ENCODE measurements around the gene GNAT2.

GNAT2 gene

DNA sequence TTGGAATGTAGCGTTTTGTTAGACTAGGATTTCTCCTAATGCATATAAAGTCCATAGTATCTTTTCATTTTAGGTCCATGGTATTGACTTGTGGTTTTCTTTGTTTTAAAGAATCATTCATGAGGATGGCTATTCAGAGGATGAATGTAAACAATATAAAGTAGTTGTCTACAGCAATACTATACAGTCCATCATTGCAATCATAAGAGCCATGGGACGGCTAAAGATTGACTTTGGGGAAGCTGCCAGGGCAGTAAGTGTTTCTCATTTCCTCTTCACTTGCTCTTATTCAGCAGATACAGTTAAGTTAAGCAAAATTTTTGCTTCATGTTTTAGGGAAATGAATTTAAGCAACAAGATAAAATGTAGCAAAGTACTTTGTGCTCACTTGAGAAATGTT lies 45.6 kb downstream of the GNAT2 start:
- ATAC-seq: no peak
- Mint-ChIP-seq H3K4me1 (peaks cover 23% of the 10 kb centered on the region), H3K27me3 (no peaks in the 10 kb centered on the region), H3K36me3 (peaks cover 28% of the 10 kb centered on the region), H3K27ac (no peak overlapping the region), H3K4me3 (no peak overlapping the region), H3K9me3 (no peaks in the 10 kb centered on the region)

DNA sequence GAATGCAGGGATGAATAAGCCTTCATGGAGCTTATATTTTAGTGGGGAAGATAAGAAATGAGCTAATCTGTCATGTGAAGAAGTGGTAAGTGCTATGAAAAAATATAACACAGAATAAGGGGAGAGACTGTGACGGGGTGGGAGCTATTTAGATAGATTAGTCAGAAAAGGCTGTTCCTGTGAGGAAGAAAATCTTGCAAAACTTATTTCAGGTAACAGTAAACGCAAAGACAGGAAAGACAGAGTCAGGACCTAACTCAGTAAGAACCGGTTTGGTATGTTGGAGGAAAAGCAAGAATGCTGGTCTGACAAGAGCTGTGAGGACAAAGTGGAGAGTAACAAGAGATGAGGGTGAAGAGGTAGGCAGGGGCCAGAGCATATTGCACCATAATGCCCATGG lies 49.0 kb downstream of the GNAT2 start:
- H3K4me1 Mint-ChIP-seq: peaks cover 25% of the 10 kb centered on the region
- ATAC-seq: no peak
- H3K4me3 Mint-ChIP-seq: no peak overlapping the region
- no peaks in the 10 kb centered on the region for H3K27me3 Mint-ChIP-seq
- peaks cover 9% of the 10 kb centered on the region for H3K36me3 Mint-ChIP-seq
- no peak overlapping the region for H3K27ac Mint-ChIP-seq
- H3K9me3 Mint-ChIP-seq: no peaks in the 10 kb centered on the region

GRCh38 chr1:109569323-109569722 lies 50.1 kb downstream of the GNAT2 start:
- Mint-ChIP-seq H3K36me3 (no peaks in the 10 kb centered on the region), H3K4me1 (peaks cover 34% of the 10 kb centered on the region), H3K27me3 (no peaks in the 10 kb centered on the region), H3K9me3 (no peaks in the 10 kb centered on the region), H3K27ac (no peak overlapping the region), H3K4me3 (no peak overlapping the region)
- ATAC-seq: no peak

DNA sequence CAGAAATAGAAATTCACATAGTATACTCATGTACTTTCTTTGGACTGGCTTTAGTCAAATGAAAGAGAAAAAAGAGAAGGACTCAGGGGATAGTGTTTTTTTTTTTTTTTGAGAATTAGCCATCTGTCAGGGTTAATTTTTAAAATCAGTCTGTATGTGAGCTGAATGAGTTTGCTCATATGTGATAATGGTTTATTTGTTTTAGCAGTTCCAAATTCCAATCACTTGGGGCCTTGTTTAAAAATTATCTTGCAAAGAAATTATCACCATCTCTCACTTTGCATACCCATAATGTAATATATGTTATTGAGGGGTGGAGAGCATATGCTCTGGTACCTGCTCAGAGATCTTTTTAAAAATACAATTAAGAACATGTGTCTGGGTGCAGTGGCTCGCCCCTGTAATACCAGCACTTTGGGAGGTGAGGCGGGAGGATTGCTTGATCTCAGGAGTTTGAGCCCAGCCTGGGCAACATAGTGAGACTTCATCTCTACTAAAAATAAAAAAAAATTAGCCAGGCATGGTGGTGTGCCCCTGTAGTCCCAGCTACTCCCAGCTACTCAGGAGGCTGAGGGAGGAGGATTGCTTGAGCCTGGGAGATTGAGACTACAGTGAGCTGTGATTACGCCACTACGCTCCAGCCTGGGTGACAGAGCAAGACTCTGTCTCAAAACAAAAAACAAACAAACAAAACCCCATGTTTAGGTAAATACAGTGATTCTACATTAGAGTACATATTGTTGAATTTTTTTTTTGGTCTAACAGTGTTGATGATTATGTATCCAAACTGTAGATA lies 51.3 kb downstream of the GNAT2 start:
- no peak for ATAC-seq
- Mint-ChIP-seq H3K27me3 (no peaks in the 10 kb centered on the region), H3K36me3 (no peaks in the 10 kb centered on the region), H3K4me3 (no peak overlapping the region), H3K9me3 (no peaks in the 10 kb centered on the region), H3K27ac (no peak overlapping the region), H3K4me1 (peaks cover 39% of the 10 kb centered on the region)

DNA sequence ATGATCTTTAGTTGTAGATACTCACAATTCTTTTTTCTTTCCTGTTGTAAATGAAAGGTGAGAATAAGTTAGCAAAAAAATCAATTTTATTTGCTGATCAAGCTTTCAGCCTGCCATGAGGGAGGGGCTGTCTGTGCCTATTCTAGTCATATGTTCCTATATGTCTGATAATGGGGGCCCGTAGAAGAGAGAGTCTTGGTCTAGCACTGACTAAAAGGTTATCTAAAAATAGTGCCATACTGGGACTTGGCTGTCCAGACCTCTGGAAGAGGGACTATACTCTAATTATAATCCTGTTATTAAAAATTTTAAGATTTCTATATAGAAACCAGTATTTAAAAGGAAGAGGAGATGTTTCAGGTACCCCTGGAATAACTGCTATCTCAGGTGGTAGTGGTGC lies 52.4 kb downstream of the GNAT2 start:
- no peaks in the 10 kb centered on the region for H3K9me3 Mint-ChIP-seq
- H3K4me1 Mint-ChIP-seq: peaks cover 38% of the 10 kb centered on the region
- H3K36me3 Mint-ChIP-seq: no peaks in the 10 kb centered on the region
- H3K4me3 Mint-ChIP-seq: no peak overlapping the region
- H3K27ac Mint-ChIP-seq: no peak overlapping the region
- no peak for ATAC-seq
- H3K27me3 Mint-ChIP-seq: no peaks in the 10 kb centered on the region

DNA sequence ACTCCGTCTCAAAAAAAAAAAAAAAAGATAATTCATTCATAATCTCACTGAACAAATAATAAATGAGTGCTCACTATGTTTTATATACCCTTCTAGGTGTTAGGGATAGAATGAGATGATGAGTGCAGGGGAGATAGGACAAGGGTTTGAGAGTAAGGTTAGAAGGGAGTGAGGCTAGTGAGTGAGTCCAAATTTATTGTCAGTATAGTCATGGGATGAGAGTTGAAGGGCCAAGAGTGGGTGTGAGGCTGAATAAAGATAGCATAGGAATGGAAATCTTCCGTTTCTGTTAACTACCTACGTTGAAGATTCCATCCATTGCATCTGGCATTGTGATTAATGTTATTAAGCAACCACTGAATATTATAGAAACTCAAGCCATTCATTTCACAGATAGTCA lies 54.2 kb downstream of the GNAT2 start:
- H3K36me3 Mint-ChIP-seq: no peaks in the 10 kb centered on the region
- no peaks in the 10 kb centered on the region for H3K9me3 Mint-ChIP-seq
- H3K4me1 Mint-ChIP-seq: peaks cover 55% of the 10 kb centered on the region
- peak overlapping the region; percentile 12 for H3K27ac Mint-ChIP-seq
- H3K4me3 Mint-ChIP-seq: no peak overlapping the region
- H3K27me3 Mint-ChIP-seq: no peaks in the 10 kb centered on the region
- no peak for ATAC-seq

DNA sequence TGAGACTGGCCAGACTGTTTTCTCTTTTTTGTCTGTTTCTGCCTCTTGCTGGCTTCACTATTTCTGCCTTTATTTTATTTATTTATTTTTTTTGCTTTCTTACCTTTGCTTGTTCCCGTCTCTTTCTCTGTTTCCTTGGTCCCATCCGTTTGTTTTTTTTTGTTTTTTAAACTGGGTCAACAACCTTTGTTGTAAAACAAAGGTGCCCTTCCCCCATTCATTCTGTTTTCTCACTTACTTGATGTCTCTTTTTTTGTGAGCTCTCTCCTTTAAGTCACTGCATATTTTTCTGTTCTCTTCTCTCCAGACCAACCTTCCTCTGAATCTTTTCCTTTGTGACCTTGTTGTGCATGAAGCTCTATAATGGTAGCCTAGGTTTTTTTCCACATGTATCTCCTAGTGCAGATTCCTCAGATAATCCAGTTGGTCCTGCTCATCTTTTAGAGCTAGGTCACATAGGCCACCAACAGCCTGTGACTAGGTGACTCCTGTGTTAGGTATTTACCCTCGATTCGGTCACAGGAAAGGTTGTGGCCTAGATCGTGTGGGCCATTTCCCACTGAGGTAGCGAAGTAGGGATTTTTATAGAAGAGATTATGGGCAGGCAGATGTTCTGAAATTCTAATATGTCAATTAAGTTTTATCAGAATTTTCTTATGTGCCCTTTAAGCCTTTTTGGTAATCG lies 55.1 kb downstream of the GNAT2 start:
- Mint-ChIP-seq H3K4me3 (no peak overlapping the region), H3K4me1 (peaks cover 64% of the 10 kb centered on the region), H3K36me3 (no peaks in the 10 kb centered on the region), H3K27ac (no peak overlapping the region), H3K27me3 (no peaks in the 10 kb centered on the region), H3K9me3 (no peaks in the 10 kb centered on the region)
- ATAC-seq: no peak

GRCh38 chr1:109559995-109560394 lies 59.4 kb downstream of the GNAT2 start:
- Mint-ChIP-seq H3K4me1 (peaks cover 93% of the 10 kb centered on the region), H3K27ac (no peak overlapping the region), H3K9me3 (no peaks in the 10 kb centered on the region), H3K4me3 (no peak overlapping the region), H3K27me3 (no peaks in the 10 kb centered on the region), H3K36me3 (peaks cover 6% of the 10 kb centered on the region)
- ATAC-seq: no peak

- Mint-ChIP-seq H3K27me3 (no peaks in the 10 kb centered on the region), H3K4me1 (peaks cover 87% of the 10 kb centered on the region), H3K27ac (peak overlapping the region; percentile 58), H3K9me3 (no peaks in the 10 kb centered on the region), H3K36me3 (peaks cover 6% of the 10 kb centered on the region), H3K4me3 (no peak overlapping the region)
- ATAC-seq: no peak
These were observed 61.9 kb downstream of the GNAT2 start for GRCh38 chr1:109557520-109557919.

DNA sequence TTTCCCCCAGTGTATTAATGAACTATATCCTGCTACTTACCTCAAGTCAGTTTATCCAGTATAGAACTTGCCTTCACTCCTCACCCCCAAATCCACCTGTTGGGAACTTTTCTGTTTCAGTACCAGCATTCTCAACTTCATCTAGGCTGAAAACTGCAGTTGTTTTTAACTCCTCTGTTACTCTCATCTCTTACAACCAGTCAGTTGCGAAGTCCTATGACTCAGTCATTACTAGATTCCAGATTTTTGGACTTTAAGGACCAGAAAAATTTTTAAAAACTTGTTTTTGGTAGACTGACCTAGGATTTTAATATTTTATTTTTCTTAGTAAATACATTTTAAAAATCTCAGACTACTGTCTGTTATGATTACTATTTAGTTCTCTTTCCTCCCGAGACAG lies 62.9 kb downstream of the GNAT2 start:
- Mint-ChIP-seq H3K4me3 (no peak overlapping the region), H3K4me1 (peaks cover 80% of the 10 kb centered on the region), H3K27me3 (no peaks in the 10 kb centered on the region), H3K9me3 (no peaks in the 10 kb centered on the region), H3K36me3 (peaks cover 6% of the 10 kb centered on the region), H3K27ac (no peak overlapping the region)
- no peak for ATAC-seq

All from stimulated activated memory B cell treated with anti-CD40 and anti-IgM and Interleukin-4, amounts not matched to agents 10 μg/mL and 1 μg/mL and 100 μg/mL, for 72 hours (primary cell).